Cardiac fibroblast (primary cell): ENCODE results near the gene DLEC1.

ENCODE experiments used
- DNase-seq, 2 donors: peaks; one replicate each; pipeline versions ENCODE4 v3.0.0 to v3.0.0-alpha.2; 2010; ENCODE audit warnings: low read depth in 2 of 2
- H3K4me3 ChIP-seq, 2 donors: replicated peaks in 1 of 2; 1 replicate in 1 of 2; 2 replicates in 1 of 2; pipeline ENCODE4 v1.5.1; 2011; ENCODE audit warnings: low read depth in 2 of 2, low read length in 2 of 2, mild to moderate bottlenecking in 2 of 2, moderate library complexity in 1 of 2
- TF ChIP-seq, protein P1 (sequence below): IDR thresholded peaks from one replicate; pipeline ENCODE4 v1.5.1; 2011; ENCODE audit warnings: low read depth, mild to moderate bottlenecking, low read length, inconsistent platforms

The DLEC1 gene

DNA sequence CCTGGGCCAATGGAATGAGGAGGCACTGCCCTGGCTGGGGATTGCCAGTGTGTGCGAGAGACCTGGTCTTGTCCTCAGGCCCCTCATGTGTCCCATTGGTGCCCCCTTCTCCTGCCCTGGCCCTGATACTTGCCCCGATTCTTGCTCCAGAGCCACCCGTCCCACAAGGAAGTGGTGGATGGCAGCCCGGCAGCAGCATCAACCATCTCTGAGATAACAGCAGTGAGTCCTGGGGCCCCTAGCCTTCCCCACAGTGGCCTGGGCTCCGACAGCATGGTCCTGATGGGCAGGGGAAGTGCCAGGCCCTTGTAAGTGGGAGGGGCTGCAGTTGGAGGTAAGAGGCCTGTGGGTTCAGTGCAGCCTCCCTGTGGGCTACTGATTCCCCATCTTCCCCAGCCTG, 33.0 kb upstream of the DLEC1 start:
- TF ChIP-seq, protein P1, sequence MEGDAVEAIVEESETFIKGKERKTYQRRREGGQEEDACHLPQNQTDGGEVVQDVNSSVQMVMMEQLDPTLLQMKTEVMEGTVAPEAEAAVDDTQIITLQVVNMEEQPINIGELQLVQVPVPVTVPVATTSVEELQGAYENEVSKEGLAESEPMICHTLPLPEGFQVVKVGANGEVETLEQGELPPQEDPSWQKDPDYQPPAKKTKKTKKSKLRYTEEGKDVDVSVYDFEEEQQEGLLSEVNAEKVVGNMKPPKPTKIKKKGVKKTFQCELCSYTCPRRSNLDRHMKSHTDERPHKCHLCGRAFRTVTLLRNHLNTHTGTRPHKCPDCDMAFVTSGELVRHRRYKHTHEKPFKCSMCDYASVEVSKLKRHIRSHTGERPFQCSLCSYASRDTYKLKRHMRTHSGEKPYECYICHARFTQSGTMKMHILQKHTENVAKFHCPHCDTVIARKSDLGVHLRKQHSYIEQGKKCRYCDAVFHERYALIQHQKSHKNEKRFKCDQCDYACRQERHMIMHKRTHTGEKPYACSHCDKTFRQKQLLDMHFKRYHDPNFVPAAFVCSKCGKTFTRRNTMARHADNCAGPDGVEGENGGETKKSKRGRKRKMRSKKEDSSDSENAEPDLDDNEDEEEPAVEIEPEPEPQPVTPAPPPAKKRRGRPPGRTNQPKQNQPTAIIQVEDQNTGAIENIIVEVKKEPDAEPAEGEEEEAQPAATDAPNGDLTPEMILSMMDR: no peak
- DNase-seq: no peak
- H3K4me3 ChIP-seq: no peak overlapping the region

DNA sequence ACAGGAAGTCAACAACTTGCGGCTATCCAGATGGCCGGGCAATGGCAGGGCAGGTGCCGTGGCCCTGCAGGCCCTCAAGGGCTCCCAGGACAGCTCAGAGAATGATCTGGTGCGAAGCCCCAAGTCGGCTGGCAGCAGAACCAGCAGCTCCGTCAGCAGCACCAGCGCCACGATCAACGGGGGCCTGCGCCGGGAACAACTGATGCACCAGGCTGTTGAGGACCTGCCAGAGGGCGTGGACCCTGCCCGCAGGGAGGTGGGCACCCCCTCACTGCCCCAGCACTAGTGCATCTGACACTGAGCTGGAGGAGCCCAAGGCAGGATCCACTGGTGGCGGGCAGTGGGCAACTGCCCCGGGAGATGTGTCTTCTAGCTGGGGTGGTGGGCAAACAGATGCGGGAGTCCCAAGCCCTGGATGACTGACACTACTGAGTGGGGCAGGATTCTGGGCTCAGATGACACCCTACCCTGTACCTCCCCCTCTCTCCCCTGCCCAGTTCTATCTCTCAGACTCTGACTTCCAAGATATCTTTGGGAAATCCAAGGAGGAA, 32.5 kb upstream of the DLEC1 start:
- no peak for DNase-seq
- TF ChIP-seq, protein P1: no peak
- H3K4me3 ChIP-seq: no peak overlapping the region

DNA sequence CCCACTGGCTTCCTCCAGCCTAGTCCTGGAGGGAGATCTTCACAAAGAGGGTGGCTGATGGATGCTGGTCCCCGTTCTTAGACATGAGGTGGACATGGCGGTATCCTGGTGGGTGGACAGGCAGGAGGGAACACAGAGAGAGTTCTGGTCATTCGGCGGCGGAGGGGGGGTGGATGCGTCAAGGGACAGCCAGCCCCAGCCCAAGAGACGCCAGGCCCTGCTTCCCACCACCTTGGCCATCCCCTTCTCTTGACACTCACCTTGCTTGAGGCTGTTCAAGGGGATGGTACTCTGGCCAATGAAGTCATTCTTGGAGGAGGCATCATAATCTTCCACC, 31.3 kb upstream of the DLEC1 start:
- TF ChIP-seq, protein P1: no peak

DNA sequence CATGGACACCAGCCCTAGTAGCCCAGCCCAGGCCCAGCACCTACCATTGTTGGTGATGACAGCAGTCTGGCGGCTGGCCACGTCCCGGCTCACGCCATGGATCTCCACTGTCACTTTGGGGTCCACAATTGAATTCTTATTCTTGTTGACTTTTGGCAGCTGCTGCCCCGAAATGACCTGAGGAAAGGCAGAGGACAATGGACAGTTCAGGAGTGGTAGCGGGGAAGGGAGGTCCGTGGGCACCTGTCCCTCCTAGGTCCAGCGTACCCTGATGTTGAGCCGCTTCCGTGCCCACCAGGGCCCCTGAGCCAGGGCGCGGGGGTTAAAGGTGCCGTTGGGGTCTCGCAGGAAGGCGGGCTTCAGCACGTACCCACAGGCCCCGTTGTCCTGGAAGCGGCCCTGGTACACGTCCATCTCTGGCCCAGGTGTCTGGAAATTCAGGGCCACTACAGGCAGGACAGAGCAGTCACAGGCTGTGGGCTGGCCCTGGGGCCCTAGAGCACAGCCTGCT, 30.8 kb upstream of the DLEC1 start:
- DNase-seq: no peak
- no peak overlapping the region for H3K4me3 ChIP-seq
- TF ChIP-seq, protein P1: no peak

More for the DNA sequence above, 31.3 kb upstream of the DLEC1 start:
- H3K4me3 ChIP-seq: no peak overlapping the region
- no peak for DNase-seq

DNA sequence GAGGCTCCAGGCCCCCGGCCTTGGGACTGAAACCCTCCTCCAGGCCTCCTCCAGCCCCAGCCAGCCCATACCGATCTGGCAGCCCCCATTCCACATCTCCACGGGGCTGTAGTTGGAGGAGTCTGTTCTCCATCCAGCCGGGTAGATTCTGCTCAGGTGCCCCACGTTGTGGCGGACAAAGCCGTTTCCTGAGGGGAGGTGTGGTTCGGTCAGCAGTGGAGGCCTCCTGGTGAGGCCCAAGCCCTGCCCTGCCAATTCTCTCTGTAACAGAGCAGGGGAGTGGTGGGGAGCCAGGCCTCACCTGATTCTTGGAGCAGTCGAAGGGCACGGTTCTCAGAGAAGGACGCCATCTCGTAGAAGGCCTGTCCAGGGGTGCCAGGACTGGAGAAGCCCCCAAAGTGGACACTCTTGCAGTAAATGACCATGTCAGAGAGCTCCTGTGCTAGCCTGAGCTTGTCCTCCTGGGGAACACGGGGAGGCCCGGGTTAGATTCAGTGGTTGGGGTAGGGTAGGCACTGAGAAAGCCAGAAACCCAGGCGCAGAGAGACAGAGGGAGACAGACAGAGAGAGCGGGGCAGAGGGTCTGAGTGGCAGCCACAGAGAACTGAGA, 29.9 kb upstream of the DLEC1 start:
- TF ChIP-seq, protein P1: no peak
- no peak for DNase-seq
- H3K4me3 ChIP-seq: no peak overlapping the region

DNA sequence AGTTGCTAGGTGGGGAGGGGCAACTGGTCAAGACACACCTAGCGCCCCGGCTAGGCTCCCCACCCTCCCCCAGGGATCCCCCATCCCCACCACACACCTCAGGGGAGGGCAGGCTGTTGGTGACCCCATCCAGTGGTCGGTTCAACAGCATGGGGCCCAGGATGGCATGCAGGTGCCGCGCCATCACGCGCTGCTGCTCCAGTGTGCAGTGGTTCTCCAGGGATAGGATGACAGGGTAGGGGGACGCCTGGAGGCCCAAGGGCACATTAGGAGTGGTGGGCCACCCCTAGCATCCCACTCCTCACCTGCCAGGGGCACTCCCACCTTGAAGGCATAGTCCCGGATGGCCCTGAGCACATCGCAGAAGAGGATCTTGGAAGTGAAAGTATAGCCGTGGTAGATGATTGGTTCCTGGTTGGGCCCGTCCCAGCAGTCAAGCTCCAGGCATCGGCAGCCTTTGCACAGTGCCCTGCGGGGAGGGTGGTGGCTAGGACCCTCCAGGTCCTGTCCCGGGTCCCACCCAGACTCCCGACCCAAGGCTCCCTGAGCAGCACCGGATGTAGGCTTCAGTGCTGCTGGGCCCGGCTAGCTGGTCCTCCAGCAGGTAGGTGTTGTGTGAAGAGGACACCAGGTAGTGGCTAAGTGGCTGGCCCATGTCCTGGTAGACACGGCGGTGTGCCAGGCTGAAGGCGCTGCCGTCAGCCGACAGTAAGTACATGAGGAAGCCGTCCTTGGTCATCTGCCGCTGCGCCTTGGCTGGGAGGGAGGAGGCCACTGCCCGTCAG, 29.0 kb upstream of the DLEC1 start:
- TF ChIP-seq, protein P1: no peak
- H3K4me3 ChIP-seq: no peak overlapping the region
- DNase-seq: no peak
